Peyer's patch (tissue), 4 donors: ENCODE measurements around the gene MSANTD2.

Source experiments
- CTCF ChIP-seq, 6 experiments: fragments of 450-650 bp in 4 of 6; fragments of 200-600 bp in 2 of 6; sonication (generic) in 1 of 6; IDR thresholded peaks; one replicate each; pipeline ENCODE4 v1.5.1; 2017 to 2019; ENCODE audit warnings: antibody characterized with exemption in 6 of 6, mild to moderate bottlenecking in 3 of 6, moderate library complexity in 1 of 6
- POLR2A ChIP-seq, 2 donors: fragments of 450-650 bp; IDR thresholded peaks; one replicate each; pipeline ENCODE4 v1.5.1; 2017; ENCODE audit warnings: antibody characterized with exemption in 2 of 2, mild to moderate bottlenecking in 2 of 2, moderate library complexity in 2 of 2

- TF ChIP-seq POLR2A (IDR thresholded peaks at IDR 0.05) (no peak), CTCF (IDR thresholded peaks at IDR 0.05) (no peak)
These were observed 48.3 kb downstream of the MSANTD2 start, which contains the start of gene VSIG2 for GRCh38 chr11:124751741-124752470.
